Hematopoietic multipotent progenitor cell treated with erythropoietin and hydrocortisone succinate and interleukin-3 and kit ligand, for 8 days (in vitro differentiated cells): Measurements from ENCODE around the gene SARM1.
"Not testable (repeated sequence)": the region's sequence is repeated elsewhere in the genome, so short reads cannot be mapped to it uniquely, and the experiment has no call there.

Experiments used
- DNase-seq: peaks from one replicate; pipeline ENCODE4 v3.0.0-alpha.2; 2015

Gene SARM1

GRCh38 chr17:28371245-28372202 lies at the start of gene SARM1:
Gene SARM1 (plus strand): TSS chr17:28371694. CDS start chr17:28372033, 339 bp downstream.
- peak; percentile 52 for DNase-seq

DNA sequence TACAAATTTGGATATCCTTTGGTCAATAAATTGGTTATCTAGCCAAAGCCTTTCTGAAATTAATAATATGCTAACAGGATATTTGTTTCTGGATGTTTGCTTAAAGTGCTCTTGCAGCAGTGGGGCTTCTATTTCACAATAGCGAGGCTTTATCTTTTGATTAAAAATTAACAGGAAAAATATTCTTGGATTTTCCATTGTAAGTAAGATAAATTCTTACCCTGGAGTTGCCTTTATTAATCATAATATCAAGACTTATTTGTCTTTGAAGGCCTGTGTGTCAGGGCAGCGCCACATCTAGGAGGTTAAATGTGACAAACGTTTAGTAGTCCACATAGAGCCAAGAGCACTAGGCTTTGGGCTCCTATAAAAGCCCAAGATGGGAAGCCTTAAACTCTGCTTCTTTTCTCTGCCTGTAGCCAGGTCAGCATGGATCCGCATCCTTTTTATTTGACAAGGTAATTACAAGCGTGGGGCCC lies 47.2 kb upstream of the SARM1 start:
- no peak for DNase-seq

DNA sequence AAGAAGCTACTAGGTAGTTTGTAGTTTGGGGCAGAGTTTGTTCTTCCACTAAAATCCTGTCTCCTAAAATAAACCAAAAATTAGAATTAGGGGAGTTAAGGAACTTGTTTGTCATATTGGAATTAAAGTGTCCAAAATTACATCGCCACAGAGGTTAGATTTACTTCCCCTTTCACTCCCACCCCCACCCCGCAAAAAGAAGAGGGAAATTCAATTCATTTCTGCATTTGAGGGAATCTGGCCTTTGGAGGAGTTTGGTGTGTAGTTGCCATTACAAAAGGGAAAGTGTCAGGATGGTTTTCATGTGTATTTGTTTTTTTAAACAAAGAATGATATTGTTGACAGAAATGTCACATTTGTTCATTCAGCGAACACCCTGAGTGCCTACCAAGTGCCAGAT lies 46.7 kb upstream of the SARM1 start:
- no peak for DNase-seq

GRCh38 chr17:28325211-28325610 lies 46.3 kb upstream of the SARM1 start:
- DNase-seq = no peak

DNA sequence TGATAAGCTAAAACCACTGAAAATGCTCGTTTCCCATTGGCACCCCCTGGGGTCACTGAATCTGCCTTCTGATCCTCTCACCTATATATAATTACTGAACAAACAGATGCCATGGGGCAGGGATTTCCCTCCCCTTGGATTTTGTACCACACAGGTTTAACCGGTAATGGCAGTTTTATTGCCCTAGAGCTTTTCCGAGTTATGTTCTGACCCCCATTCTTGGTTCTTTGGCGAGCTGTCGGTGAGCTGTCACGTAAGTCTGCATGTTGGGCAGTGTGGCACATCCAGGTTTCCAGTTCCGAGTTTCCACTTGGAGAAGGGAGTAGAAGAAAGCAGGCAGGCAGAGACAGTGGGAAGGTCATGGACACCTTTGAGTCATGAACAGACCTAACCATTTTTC lies 45.4 kb upstream of the SARM1 start:
- DNase-seq = no peak

- no peak for DNase-seq
Measured at GRCh38 chr17:28327031-28327607, 44.4 kb upstream of the SARM1 start.

DNA sequence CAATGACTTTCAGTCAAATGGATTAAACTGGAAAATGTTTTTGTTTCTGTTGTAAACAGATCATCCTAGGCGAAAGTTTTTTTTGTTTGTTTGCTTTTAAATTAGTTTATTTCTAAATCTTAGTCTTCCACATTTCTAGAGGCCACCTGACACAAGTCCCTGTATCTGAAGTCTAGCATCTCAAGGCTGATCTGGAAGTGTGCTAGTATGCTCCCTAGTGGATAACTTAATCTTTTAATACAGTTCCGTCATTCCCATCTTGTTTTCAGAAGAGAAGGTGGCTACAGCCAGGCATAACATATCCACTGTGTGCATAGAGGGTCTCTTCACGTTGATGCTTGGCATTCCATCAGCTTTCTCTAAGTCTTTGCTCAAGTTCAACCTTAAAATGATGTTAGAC lies 43.8 kb upstream of the SARM1 start:
- no peak for DNase-seq

DNA sequence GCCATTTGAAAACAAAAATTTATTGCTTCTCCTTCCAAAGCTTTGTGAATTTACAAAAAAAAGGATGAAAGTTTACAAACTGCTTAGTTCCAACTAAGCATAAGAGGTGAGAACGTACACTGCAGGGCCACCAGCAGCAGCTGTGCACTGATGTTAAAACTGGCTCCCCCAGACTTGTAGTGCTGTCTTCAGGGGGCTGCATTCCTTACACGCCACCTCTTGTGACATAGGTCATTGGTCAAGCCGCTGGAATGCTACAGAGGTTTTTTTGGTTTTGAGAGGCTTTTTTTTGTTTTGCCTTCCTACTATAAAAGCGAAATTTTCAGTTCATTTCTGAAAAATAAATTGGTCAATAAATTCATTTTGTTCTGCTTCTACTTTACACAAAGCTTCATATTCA lies 43.2 kb upstream of the SARM1 start:
- DNase-seq = no peak

DNA sequence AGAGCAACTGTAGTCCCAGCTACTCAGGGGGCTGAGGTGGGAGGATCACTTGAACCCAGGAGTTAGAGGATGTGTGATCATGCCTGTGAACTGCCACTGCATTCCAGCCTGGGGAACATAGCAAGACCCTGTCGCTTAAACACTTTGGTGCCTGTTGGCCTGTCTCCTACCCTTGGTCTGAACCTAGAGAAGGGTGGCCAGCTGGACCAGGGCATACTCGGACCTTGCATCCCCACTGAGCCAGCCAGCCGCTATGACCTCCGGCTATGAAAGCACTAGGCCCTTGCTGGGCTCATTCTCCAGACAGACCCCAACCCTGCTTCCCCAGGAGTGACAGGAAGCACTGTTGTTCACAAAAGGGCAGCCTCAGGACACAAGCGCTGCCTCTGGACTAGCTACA lies 40.8 kb upstream of the SARM1 start:
- DNase-seq = no peak

- DNase-seq = no peak
Measured at GRCh38 chr17:28331891-28332420, 39.5 kb upstream of the SARM1 start.

DNA sequence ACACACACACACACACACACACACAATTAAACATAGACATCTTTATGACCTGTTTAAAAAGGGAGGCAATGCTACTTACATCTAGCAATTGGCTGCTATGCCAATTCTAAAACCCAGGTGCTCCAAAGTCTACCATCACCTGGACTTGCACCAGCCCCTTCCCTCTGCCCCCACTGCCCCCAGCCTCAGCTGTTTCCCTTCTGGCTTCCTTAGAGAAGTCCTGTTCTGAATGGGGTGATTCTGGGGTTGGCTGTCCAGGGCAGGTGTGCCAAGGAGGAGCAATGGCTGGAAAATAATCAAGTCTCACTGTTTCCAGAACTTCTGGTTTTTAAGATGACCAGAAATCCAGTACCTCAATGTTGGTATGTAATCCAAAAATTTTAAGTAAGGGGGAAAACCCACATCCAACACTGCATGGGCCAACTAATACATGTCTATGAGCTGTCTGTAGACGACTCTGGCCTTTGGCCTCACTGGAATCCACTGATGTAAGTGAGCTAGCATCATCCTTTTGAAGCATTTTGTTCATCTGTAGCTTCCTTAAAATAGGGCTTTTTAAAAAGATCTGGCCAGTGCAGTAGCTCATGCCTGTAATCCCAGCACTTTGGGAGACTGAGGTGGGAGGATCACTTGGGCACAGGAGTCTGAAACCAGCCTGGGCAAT lies 38.3 kb upstream of the SARM1 start:
- DNase-seq = no peak

DNA sequence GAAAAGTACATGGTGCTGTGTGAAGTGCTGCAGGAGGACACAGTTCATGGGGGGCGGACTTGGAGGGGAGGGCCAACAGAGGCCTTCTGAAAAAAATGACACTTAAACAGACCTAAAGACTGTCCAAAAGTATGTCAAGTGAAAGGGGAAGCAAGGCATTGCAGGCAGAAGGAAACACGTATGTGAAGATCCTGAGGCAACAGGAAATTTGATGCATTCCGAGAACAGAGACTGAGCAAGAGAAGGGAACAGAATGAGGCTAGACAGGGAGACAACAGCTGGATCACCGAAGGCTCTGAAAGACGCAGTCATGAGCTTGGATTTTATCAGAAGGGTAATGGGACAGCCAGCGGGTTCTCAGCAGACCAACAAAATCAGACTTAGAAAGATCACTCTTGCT lies 37.3 kb upstream of the SARM1 start:
- DNase-seq = no peak

- no peak for DNase-seq
Measured at GRCh38 chr17:28334666-28335200, 36.8 kb upstream of the SARM1 start.

- DNase-seq = peak; percentile 99
Measured at GRCh38 chr17:28335201-28335958, 36.1 kb upstream of the SARM1 start, which contains the start of the genes IFT20 and TNFAIP1. Gene IFT20 (minus strand): TSS chr17:28335472. CDS start chr17:28331985, 3,487 bp downstream. Gene TNFAIP1 (plus strand): TSS chr17:28335761. CDS start chr17:28339522, 3,761 bp downstream.

DNA sequence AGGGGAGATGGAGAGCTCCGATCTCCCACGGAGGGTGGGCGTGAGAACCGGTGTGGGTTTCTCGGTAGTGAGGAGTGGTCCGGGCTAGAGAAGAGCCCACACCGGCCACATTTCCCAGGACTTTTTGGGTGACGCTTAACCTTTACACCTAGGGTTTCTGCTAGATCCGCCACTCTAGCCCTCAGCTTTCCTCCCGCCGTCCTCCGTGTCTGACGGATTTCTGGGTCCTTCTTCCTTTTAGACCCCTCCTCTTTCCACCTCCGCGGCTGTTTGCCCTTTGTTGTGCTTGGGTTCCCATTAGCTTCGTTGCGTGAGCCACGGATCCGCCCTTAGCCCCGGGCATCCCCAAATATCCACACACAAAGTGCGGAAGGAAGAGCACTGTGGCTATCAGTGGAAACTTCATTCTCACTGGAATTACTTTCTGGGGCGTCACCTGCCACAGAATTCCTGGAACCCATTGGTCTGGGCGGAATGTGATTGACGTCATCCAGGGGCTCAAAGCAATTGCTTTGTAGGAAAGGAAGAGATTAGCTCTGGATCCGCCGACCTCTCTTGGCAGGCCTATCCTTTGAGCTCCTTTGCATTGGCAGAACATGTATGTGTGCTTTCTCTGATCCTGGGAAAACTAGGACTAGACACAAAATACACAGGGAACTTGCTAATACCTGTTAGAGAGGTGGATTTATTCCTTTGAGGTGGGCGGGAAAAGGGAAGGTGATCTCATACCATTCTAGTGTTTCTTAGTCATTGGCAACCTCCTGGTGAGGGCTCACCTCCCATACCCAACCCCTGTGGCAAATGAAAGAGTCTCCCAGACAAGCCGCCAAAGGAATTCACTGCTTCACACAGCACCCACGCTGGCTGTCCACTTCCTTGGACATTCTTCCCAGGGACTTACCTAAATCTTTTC lies 35.3 kb upstream of the SARM1 start:
- DNase-seq = peak; percentile 59

DNA sequence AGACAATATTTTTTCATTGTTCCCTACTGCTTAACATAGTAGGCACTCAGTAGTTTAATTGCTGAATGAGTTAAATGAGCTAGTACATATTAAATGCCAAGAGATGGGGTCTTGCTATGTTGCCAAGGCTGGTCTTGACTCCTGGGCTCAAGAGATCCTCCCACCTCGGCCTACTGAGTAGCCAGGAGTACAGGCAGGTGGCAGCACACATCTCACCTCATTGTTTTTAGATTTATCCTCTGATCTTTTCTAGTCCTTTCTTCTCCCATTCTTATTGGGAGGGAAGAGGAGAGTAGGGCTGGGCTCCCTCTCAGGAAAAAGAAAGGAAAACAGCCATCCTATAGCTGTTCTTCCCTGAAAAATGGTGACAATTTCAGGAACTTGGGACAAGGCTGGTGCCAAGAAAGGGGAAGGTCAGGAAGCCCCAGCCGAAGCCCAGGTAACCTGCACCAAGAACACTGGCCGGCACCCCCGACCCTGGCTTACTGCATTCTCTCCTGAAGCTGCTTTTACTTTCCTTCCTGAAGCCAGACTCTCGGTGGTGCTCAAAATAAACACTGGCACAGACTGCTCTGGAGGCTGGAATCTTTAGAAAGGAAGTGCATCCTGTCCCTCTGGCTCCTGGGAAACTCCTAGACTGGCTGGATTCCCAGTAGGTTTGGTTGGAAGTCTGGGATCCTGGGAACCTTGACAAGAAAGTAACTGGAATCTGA lies 33.3 kb upstream of the SARM1 start:
- DNase-seq = no peak

GRCh38 chr17:28338769-28339212 lies 32.7 kb upstream of the SARM1 start:
- DNase-seq = not testable (repeated sequence)

DNA sequence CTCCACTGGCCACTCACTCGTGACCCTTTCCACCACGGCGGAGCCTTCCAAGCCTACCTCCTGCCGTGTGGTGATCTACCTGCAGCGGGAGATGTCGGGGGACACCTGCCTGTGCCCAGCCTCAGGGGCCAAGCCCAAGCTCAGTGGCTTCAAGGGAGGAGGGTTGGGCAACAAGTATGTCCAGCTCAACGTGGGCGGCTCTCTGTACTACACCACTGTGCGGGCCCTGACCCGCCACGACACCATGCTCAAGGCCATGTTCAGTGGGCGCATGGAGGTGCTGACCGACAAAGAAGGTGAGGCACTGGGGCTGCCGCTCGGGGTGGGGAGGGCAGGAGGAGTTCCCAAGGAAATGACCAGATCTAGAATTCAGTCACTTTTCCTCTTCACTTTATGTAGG lies 32.1 kb upstream of the SARM1 start:
- DNase-seq = no peak

- no peak for DNase-seq
Measured at GRCh38 chr17:28340374-28340773, 31.1 kb upstream of the SARM1 start.

- no peak for DNase-seq
Measured at GRCh38 chr17:28341516-28341915, 30.0 kb upstream of the SARM1 start.
